Eye (tissue), 1 donor: Measurements from ENCODE around the gene DNAH2.
A peak's percentile ranks its signal among the peaks of the same experiment; 100 is the strongest.

Experiments
- DNase-seq: peaks from one replicate; pipeline ENCODE4 v3.0.0-alpha.2; 2015

The DNAH2 gene

GRCh38 chr17:7881276-7882054 is 163.9 kb downstream of the DNAH2 start:
- DNase-seq: no peak

DNA sequence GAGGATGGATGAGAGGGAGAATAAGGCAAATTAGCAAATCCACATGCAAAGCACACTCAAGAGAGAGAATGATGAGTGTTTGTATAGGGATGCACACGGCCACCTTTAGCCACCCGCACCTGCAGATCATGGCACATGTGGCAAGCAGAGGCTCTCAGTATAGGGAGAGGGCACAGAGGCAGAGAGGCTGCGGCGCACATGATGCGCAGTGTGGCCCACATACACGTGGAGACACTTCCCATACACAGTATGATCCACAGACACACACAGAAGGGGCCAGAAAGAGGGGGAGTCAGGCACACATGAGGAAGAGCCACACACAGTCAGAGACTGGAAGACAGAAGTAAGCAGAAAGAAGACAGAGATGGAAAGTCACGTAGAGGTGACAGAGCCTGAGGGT is 164.5 kb downstream of the DNAH2 start:
- DNase-seq: no peak

GRCh38 chr17:7882629-7883028 is 165.1 kb downstream of the DNAH2 start:
- DNase-seq: peak; percentile 15
